CD4-positive, CD25-positive, alpha-beta regulatory T cell (primary cell): ENCODE measurements around the gene ABCC1. TPM values are rescaled to one million over a fixed set of nuclear protein-coding genes. Genes with fewer than 3 reads are reported as not detected.
A peak's percentile ranks its signal among the peaks of the same experiment; 100 is the strongest.
"Not testable (repeated sequence)": the region's sequence is repeated elsewhere in the genome, so short reads cannot be mapped to it uniquely, and the experiment has no call there.

Experiments used
- ATAC-seq, 2 donors: fragments of 150-1000 bp; cut with Tn5 transposase; one replicate each; pipeline ENCODE4 v1.10.0; 2021; ENCODE audit warnings: low read depth in 2 of 2, moderate number of reproducible peaks in 2 of 2, moderate library complexity in 1 of 2
- DNase-seq, 3 donors: peaks; one replicate each; pipeline versions ENCODE4 v3.0.0 to v3.0.0-alpha.2; 2012 to 2022; ENCODE audit warnings: mixed read lengths in 1 of 3
- H3K27ac ChIP-seq: one replicate; pipeline ENCODE4 v1.7.0; 2013; ENCODE audit warnings: mild to moderate bottlenecking, low read length; ENCODE audit not compliant: insufficient read depth, poor library complexity, severe bottlenecking
- H3K27me3 ChIP-seq: one replicate; pipeline ENCODE4 v1.7.0; 2013; ENCODE audit warnings: low read length; ENCODE audit not compliant: control insufficient read depth, insufficient read depth
- H3K36me3 ChIP-seq: one replicate; pipeline ENCODE4 v1.7.0; 2013; ENCODE audit warnings: mild to moderate bottlenecking, low read length, moderate library complexity; ENCODE audit not compliant: control insufficient read depth, insufficient read depth
- H3K4me1 ChIP-seq: 2 replicates; pipeline ENCODE4 v1.7.0; 2013; ENCODE audit warnings: mild to moderate bottlenecking, low read length; ENCODE audit not compliant: insufficient read depth, control insufficient read depth, poor library complexity, severe bottlenecking
- H3K4me3 ChIP-seq: one replicate; pipeline ENCODE4 v1.7.0; 2013; ENCODE audit warnings: low read depth, mild to moderate bottlenecking, low read length, moderate library complexity
- H3K9me3 ChIP-seq, 2 experiments: 1 replicate in 1 of 2; 2 replicates in 1 of 2; pipeline ENCODE4 v1.7.0; 2013; ENCODE audit warnings: low read length in 2 of 2, mild to moderate bottlenecking in 1 of 2, moderate library complexity in 1 of 2; ENCODE audit not compliant: control insufficient read depth in 2 of 2
- H3K27ac Mint-ChIP-seq, 3 donors: one replicate each; pipeline ENCODE4 v1.8.0; 2020 to 2022; ENCODE audit warnings: mild to moderate bottlenecking in 3 of 3, mixed read lengths in 3 of 3, moderate library complexity in 2 of 3
- H3K27me3 Mint-ChIP-seq: one replicate; pipeline ENCODE4 v1.8.0; 2022; ENCODE audit warnings: mild to moderate bottlenecking, mixed read lengths
- H3K36me3 Mint-ChIP-seq: one replicate; pipeline ENCODE4 v1.8.0; 2020; ENCODE audit warnings: mixed read lengths
- H3K4me1 Mint-ChIP-seq, 4 donors: one replicate each; pipeline ENCODE4 v1.8.0; 2020 to 2022; ENCODE audit warnings: mixed read lengths in 4 of 4, mild to moderate bottlenecking in 1 of 4
- H3K4me3 Mint-ChIP-seq, 4 donors: one replicate each; pipeline ENCODE4 v1.8.0; 2020 to 2022; ENCODE audit warnings: mild to moderate bottlenecking in 4 of 4, mixed read lengths in 4 of 4, moderate library complexity in 3 of 4
- H3K9me3 Mint-ChIP-seq, 7 donors: one replicate each; pipeline ENCODE4 v1.8.0; 2020 to 2022; ENCODE audit warnings: mixed read lengths in 7 of 7, mild to moderate bottlenecking in 3 of 7, moderate library complexity in 2 of 7
- polyA plus RNA-seq, 4 donors: library from polyadenylated mRNA; unstranded; fragments of 300-500 nt; fragmentation: Illumina TruSeq; gene quantifications; one replicate each; pipeline ENCODE4 v1.2.3, GENCODE V29; 2021
- total RNA-seq: library from RNA; stranded (reverse); gene quantifications from one replicate; pipeline ENCODE4 v1.2.3, GENCODE V29; 2022

The ABCC1 gene
- total and polyA plus RNA-seq, 5 donors from 2014 or later = 6.9 to 103 (median 8.7) TPM

DNA sequence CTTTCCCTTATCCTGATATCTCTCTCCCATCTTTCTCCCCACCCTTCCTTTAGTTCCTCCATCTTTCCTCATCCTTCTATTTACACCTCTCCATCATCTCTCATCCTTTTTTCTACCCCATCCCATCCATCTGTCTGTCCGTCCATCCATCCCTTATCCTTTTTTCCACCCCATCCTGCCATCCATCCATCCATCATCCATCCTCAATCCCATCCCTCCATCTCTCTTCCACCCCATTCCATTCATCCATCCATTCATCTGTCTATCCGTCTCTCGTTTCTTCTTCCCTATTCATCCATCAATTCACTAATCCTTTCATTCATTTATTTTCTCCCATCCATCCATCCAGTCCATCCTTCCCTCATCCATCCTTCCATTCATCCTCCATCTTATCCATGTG, 205.8 kb downstream of the ABCC1 start:
- Histone ChIP-seq H3K4me3 (no peak overlapping the region), H3K36me3 (no peaks in the 10 kb centered on the region), H3K9me3 (peaks cover 15 to 22% of the 10 kb centered on the region in 2 experiments), H3K27ac (no peak overlapping the region), H3K27me3 (no peaks in the 10 kb centered on the region), H3K4me1 (no peaks in the 10 kb centered on the region)
- Mint-ChIP-seq H3K36me3 (peaks cover 3% of the 10 kb centered on the region), H3K4me3 (no peak overlapping the region), H3K27ac (peak overlapping the region in 1 of 3 donors; percentile 8), H3K4me1 (no peaks in the 10 kb centered on the region), H3K9me3 (peaks cover 2 to 24% (median 7%) of the 10 kb centered on the region in 7 donors), H3K27me3 (peaks cover 5% of the 10 kb centered on the region)
- no peak for ATAC-seq
- no peak for DNase-seq

DNA sequence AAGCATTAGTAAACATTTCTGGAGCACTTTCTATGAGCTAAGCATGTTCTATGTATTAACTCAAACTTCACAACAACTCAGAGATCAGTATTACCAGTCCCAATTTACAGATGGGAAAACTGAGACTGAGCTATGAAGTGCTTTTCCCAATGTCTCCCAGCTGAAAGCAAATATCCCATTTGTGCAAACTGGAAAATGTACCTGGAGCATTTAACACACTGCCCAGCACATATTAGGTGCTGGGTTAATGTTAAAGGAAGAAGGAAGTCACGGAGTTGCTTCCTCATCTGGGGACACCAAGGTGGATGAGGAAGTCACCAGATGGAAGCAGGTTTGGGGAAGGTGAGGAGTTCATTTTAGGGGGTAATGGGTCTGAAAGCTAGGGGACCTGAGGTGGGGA, 207.8 kb downstream of the ABCC1 start:
- peaks cover 4 to 28% (median 10%) of the 10 kb centered on the region in 7 donors for H3K9me3 Mint-ChIP-seq

GRCh38 chr16:16158082-16158658, 208.8 kb downstream of the ABCC1 start:
- H3K9me3 ChIP-seq = peaks cover 15 to 23% of the 10 kb centered on the region in 2 experiments
- H3K27me3 Mint-ChIP-seq = peaks cover 9% of the 10 kb centered on the region
- peak overlapping the region in 1 of 4 donors; percentile 56 for H3K4me3 Mint-ChIP-seq
- H3K9me3 Mint-ChIP-seq = peaks cover 4 to 28% (median 10%) of the 10 kb centered on the region in 7 donors
- no peak for ATAC-seq
- H3K4me1 Mint-ChIP-seq = no peaks in the 10 kb centered on the region
- H3K27me3 ChIP-seq = no peaks in the 10 kb centered on the region
- no peak overlapping the region for H3K4me3 ChIP-seq
- H3K36me3 Mint-ChIP-seq = peaks cover 3% of the 10 kb centered on the region
- no peaks in the 10 kb centered on the region for H3K36me3 ChIP-seq
- DNase-seq = no peak
- H3K27ac ChIP-seq = no peak overlapping the region
- H3K4me1 ChIP-seq = no peaks in the 10 kb centered on the region
- H3K27ac Mint-ChIP-seq = no peak overlapping the region

More for the DNA sequence above, 207.8 kb downstream of the ABCC1 start:
- Mint-ChIP-seq H3K27me3 (peaks cover 5% of the 10 kb centered on the region), H3K27ac (peak overlapping the region in 1 of 3 donors; percentile 48), H3K36me3 (peaks cover 3% of the 10 kb centered on the region), H3K4me3 (no peak overlapping the region), H3K4me1 (no peaks in the 10 kb centered on the region)
- no peaks in the 10 kb centered on the region for H3K4me1 ChIP-seq
- no peak overlapping the region for H3K4me3 ChIP-seq
- ATAC-seq (no peak), DNase-seq (no peak)
- no peaks in the 10 kb centered on the region for H3K36me3 ChIP-seq
- no peaks in the 10 kb centered on the region for H3K27me3 ChIP-seq
- H3K27ac ChIP-seq = no peak overlapping the region
- peaks cover 15 to 23% of the 10 kb centered on the region in 2 experiments for H3K9me3 ChIP-seq

DNA sequence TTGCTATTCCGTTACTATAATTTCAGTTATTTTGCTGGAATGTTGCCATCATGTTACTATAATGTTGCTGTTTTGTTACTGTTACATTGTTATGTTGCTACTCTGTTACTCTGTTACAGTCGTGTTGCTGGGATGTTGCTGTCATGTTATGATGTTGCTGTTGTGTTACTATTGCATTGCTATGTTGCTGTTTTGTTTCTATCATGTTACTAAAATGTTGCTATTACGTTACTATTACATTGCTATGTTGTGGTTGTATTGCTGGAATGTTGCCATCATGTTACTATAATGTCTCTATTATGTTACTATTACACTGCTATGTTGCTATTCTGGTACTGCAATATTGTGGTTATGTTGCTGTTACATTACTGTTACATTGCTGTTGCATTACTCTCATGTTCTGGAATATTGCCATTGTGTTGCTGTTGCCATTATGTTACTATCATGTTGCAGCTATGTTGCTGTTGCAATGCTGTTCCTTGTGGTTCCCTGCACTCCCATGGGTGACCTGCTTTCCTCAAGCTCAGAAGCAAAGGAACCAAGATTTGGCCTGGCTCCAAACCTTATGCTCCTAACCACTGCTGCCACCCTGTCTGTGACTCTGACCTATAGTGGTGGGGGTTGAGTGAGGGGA, 209.4 kb downstream of the ABCC1 start:
- DNase-seq (no peak), ATAC-seq (no peak)
- Histone ChIP-seq H3K36me3 (no peaks in the 10 kb centered on the region), H3K27me3 (no peaks in the 10 kb centered on the region), H3K4me3 (no peak overlapping the region), H3K9me3 (peaks cover 15 to 23% of the 10 kb centered on the region in 2 experiments), H3K4me1 (no peaks in the 10 kb centered on the region), H3K27ac (no peak overlapping the region)
- H3K36me3 Mint-ChIP-seq = peaks cover 3% of the 10 kb centered on the region
- H3K4me1 Mint-ChIP-seq = no peaks in the 10 kb centered on the region
- peaks cover 9% of the 10 kb centered on the region for H3K27me3 Mint-ChIP-seq
- peaks cover 4 to 28% (median 10%) of the 10 kb centered on the region in 7 donors for H3K9me3 Mint-ChIP-seq
- no peak overlapping the region for H3K4me3 Mint-ChIP-seq
- no peak overlapping the region for H3K27ac Mint-ChIP-seq

GRCh38 chr16:16159662-16160061, 210.2 kb downstream of the ABCC1 start:
- no peak for DNase-seq
- Histone ChIP-seq H3K4me3 (no peak overlapping the region), H3K4me1 (no peaks in the 10 kb centered on the region), H3K9me3 (peaks cover 15 to 23% of the 10 kb centered on the region in 2 experiments), H3K36me3 (no peaks in the 10 kb centered on the region), H3K27me3 (no peaks in the 10 kb centered on the region), H3K27ac (no peak overlapping the region)
- Mint-ChIP-seq H3K36me3 (peaks cover 3% of the 10 kb centered on the region), H3K27me3 (peaks cover 9% of the 10 kb centered on the region), H3K27ac (no peak overlapping the region), H3K4me1 (no peaks in the 10 kb centered on the region), H3K4me3 (no peak overlapping the region), H3K9me3 (peaks cover 4 to 28% (median 10%) of the 10 kb centered on the region in 7 donors)
- no peak for ATAC-seq

GRCh38 chr16:16161319-16161718, 211.9 kb downstream of the ABCC1 start:
- no peak overlapping the region for H3K4me3 ChIP-seq
- Mint-ChIP-seq H3K36me3 (peaks cover 3% of the 10 kb centered on the region), H3K27ac (no peak overlapping the region), H3K27me3 (peaks cover 9% of the 10 kb centered on the region), H3K4me1 (no peaks in the 10 kb centered on the region), H3K4me3 (no peak overlapping the region), H3K9me3 (peaks cover 4 to 28% (median 10%) of the 10 kb centered on the region in 7 donors)
- H3K9me3 ChIP-seq = peaks cover 15 to 23% of the 10 kb centered on the region in 2 experiments
- no peaks in the 10 kb centered on the region for H3K27me3 ChIP-seq
- no peak overlapping the region for H3K27ac ChIP-seq
- H3K4me1 ChIP-seq = no peaks in the 10 kb centered on the region
- ATAC-seq = no peak
- no peak for DNase-seq
- no peaks in the 10 kb centered on the region for H3K36me3 ChIP-seq

GRCh38 chr16:16161840-16162239, 212.4 kb downstream of the ABCC1 start:
- DNase-seq, H3K27me3 ChIP-seq, H3K36me3 ChIP-seq, H3K36me3 Mint-ChIP-seq, ATAC-seq, H3K27me3 Mint-ChIP-seq, H3K4me1 ChIP-seq, H3K4me3 ChIP-seq, H3K4me3 Mint-ChIP-seq, H3K4me1 Mint-ChIP-seq, H3K27ac Mint-ChIP-seq, H3K27ac ChIP-seq: not testable (repeated sequence)
- H3K9me3 ChIP-seq = peaks cover 15 to 23% of the 10 kb centered on the region in 2 experiments
- peaks cover 4 to 28% (median 7%) of the 10 kb centered on the region in 7 donors for H3K9me3 Mint-ChIP-seq

GRCh38 chr16:16162591-16162990, 213.2 kb downstream of the ABCC1 start:
- Histone ChIP-seq H3K36me3 (no peaks in the 10 kb centered on the region), H3K27me3 (no peaks in the 10 kb centered on the region), H3K9me3 (peaks cover 15 to 23% of the 10 kb centered on the region in 2 experiments), H3K27ac (no peak overlapping the region), H3K4me1 (no peaks in the 10 kb centered on the region), H3K4me3 (no peak overlapping the region)
- Mint-ChIP-seq H3K4me3 (no peak overlapping the region), H3K4me1 (no peaks in the 10 kb centered on the region), H3K36me3 (peaks cover 3% of the 10 kb centered on the region), H3K27me3 (peaks cover 4% of the 10 kb centered on the region), H3K9me3 (peaks cover 4 to 25% (median 7%) of the 10 kb centered on the region in 7 donors), H3K27ac (no peak overlapping the region)
- ATAC-seq = no peak
- DNase-seq = no peak
